NCI-H345 treated with DMSO at 0.1 percent for 48 hours (cell line): ENCODE data around the gene RPS16.

ENCODE experiments used
- DNase-seq: peaks from one replicate; lab custom pipeline; 2025; ENCODE audit not compliant: unreplicated experiment; lab: John Stamatoyannopoulos, UW

Gene RPS16

GRCh38 chr19:39449116-39449797 lies 13.5 kb upstream of the RPS16 start:
- no peak for DNase-seq

- DNase-seq, result no peak
These were observed 12.5 kb upstream of the RPS16 start for GRCh38 chr19:39448271-39448670.

GRCh38 chr19:39446365-39447084 lies 10.8 kb upstream of the RPS16 start:
- DNase-seq, result no peak

GRCh38 chr19:39445196-39446111 lies 9.7 kb upstream of the RPS16 start, which contains the start of gene SUPT5H:
Gene SUPT5H (plus strand): TSS chr19:39445582. CDS start chr19:39445891, 309 bp downstream.
- peak; percentile 100 for DNase-seq

- peak; percentile 26 for DNase-seq
These were observed 8.9 kb upstream of the RPS16 start for GRCh38 chr19:39444598-39445195.

GRCh38 chr19:39438270-39438934 lies 2.7 kb upstream of the RPS16 start:
- no peak for DNase-seq

- DNase-seq, result no peak
These were observed 584 bp upstream of the RPS16 start for GRCh38 chr19:39436350-39436716.

GRCh38 chr19:39434123-39435076 lies 1.3 kb downstream of the RPS16 start:
- DNase-seq, result no peak

GRCh38 chr19:39433480-39434079 lies 2.2 kb downstream of the RPS16 start:
- no peak for DNase-seq

GRCh38 chr19:39432677-39433025 lies 3.1 kb downstream of the RPS16 start:
- DNase-seq, result no peak

- DNase-seq, result no peak
These were observed 4.8 kb downstream of the RPS16 start for GRCh38 chr19:39430675-39431593.

- DNase-seq, result no peak
These were observed 7.3 kb downstream of the RPS16 start for GRCh38 chr19:39428283-39429112.

GRCh38 chr19:39427707-39428106 lies 8.0 kb downstream of the RPS16 start:
- DNase-seq, result no peak

GRCh38 chr19:39426170-39426569 lies 9.6 kb downstream of the RPS16 start:
- DNase-seq, result no peak

GRCh38 chr19:39425744-39426143 lies 10.0 kb downstream of the RPS16 start:
- no peak for DNase-seq

GRCh38 chr19:39424934-39425333 lies 10.8 kb downstream of the RPS16 start:
- no peak for DNase-seq
